ENCODE results near the gene FHL2.

FHL2 gene

DNA sequence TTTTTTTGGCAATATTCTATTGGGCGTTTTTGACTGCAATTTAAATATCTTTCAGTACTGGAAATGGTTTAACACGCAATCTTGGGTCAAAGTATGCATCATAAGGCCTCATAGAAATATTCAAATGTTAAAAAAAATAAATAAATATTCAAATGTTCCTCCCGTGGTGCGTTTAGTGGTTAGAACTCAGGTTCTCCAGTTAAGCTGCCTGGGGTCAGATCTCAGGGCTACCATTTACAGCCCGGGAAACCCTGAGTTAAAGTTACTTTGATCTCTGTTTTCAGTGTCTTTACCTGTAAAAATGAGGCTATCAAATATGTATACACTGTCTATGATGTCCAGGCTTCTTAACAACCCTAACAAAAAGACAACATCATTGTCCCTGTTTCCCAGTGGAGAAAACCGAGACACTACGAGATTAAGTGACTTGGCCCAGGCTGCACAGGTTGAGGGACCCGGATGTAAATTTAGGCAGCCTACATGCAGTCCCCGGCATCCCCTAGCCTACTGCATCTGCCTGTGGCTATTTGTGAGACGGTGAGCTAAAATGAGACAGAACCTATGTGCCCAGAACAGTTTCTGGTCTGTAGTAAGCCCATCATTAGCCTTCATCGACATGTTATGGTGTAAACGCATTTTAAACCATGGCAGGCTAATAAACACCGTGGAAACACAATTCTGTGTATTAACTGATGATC lies 1.7 kb downstream of the FHL2 start:
- DNase-seq (ENCODE audit: low read depth) = no peak

GRCh38 chr2:105396254-105397024 lies 2.4 kb downstream of the FHL2 start:
- no peak for DNase-seq (ENCODE audit: low read depth)

- no peak for DNase-seq (ENCODE audit: low read depth)
These were observed 3.2 kb downstream of the FHL2 start for GRCh38 chr2:105395691-105396090.

DNA sequence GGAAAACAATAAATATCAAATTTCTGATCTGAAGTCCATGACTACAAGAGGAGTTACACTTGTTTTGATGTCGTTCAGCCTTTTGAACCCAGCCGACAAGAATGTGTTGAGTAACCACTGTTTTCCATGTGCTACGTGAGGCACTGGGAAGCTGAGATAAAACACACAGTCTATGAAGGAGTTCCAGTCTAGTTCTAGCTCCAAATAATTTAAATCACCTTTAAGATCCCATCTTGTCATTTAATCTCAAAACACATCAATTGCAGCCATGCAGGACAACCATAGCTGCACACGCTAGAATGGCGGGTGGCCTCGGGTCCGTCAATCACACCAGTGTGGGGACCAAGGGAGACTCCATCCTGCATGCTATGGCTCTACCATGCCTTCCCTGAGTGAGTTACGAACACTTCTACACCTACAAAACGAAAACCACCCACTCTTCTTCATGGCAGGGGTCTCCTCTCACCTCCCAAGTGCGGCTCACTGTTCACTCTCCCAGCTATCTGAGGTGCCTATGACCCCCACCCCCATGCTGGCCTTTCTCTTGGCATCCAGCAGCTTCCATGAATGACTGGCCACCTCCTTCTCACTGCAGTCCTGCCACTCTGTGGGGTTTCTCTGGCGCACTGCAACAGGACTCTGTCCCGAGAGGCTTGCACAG lies 3.8 kb downstream of the FHL2 start:
- DNase-seq (ENCODE audit: low read depth) = no peak

DNA sequence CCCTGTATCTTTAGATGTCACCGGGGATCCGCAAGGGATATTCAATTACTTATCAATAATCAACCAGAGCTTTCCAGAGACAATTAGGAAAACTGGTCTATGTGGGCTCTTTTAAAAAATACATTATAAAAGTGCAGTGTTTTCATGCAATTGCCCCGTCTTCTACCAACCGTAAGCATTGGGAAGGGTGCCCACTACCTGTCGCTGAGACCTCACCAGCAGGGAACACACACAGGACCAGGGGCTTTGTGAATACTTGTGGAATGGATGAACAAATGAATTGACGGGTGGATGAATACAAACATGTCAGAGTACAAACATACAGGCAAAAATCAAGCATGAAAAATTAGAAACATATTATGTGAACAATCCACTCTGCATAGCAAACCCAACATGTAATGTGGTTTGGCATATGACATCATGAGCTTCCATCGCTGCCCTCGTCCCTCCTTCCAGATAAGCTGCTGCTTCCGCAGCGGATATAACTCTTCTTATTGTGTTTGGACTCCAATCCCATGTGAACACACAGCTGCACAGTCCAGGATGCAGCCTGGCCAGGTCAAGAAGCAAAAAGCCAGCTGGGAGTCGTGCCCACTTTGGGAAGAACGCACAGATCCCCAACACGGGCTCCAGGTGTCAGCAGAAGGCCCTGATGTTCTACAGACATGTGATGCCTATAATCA lies 5.3 kb downstream of the FHL2 start:
- DNase-seq (ENCODE audit: low read depth) = no peak

GRCh38 chr2:105391763-105392662 lies 6.8 kb downstream of the FHL2 start:
- DNase-seq (ENCODE audit: low read depth) = no peak

- no peak for DNase-seq (ENCODE audit: low read depth)
These were observed 7.7 kb downstream of the FHL2 start for GRCh38 chr2:105391058-105391627.

GRCh38 chr2:105390454-105390853 lies 8.4 kb downstream of the FHL2 start:
- no peak for DNase-seq (ENCODE audit: low read depth)

DNA sequence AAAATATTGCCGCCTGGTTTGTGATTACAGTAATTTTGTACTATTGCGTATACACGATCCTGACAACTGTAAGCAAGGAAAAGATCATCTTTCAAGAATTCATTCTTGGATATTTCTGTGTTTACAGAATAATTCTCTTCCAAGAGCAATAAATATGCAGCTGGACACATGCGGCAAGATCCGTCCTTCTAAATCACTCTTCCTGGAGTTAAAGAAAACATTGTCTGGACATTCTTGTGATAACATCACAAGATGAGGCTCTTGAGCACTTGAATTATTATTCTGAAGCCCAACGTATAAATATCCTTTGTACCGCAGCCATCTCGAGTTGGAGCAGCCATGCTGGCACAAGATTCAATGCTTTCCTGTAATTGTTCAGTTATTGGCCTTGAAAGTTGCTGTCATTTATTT lies 9.9 kb downstream of the FHL2 start:
- DNase-seq (ENCODE audit: low read depth) = no peak

GRCh38 chr2:105387225-105387624 lies 11.6 kb downstream of the FHL2 start:
- no peak for DNase-seq (ENCODE audit: low read depth)

GRCh38 chr2:105385731-105386540 lies 12.9 kb downstream of the FHL2 start:
- DNase-seq (ENCODE audit: low read depth) = peak; percentile 65

DNA sequence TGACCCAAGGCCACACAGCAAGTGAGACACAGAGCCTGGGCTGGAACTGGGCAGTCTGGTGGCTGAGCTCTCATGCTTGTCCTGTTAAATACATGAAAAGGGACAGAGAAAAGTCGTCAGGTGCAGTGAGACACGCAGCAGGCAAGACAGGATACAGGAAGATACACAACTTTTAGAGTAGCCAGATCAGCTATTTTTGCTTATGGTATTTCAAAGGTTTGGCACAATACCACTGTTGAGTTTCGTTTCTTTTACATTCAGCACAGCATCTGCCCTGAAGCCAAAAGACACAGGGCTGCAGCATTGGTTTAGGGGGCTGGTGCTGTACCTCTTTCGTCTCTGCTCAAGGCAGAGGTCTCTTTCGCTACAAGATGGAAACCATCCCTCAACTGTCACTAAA lies 14.0 kb downstream of the FHL2 start:
- no peak for DNase-seq (ENCODE audit: low read depth)

DNA sequence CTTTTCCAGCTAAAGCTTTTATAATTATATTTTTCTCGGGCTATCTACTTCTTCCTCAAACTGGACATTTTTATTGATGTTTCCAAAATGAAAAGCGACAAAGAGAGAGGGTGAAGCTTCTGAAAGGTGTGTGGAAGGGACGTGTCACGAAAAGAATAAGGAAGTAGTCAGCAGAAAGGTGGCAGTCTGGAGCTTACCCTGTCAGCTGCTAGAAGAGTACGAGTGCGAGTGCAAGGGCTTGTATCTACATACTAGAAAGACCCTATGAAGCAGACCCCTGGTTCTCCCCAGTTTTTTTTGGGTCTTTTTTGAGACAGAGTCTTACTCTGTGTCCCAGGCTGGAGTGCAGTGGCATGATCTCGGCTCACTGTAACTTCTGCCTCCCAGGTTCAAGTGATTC lies 14.6 kb downstream of the FHL2 start:
- DNase-seq (ENCODE audit: low read depth) = no peak

DNA sequence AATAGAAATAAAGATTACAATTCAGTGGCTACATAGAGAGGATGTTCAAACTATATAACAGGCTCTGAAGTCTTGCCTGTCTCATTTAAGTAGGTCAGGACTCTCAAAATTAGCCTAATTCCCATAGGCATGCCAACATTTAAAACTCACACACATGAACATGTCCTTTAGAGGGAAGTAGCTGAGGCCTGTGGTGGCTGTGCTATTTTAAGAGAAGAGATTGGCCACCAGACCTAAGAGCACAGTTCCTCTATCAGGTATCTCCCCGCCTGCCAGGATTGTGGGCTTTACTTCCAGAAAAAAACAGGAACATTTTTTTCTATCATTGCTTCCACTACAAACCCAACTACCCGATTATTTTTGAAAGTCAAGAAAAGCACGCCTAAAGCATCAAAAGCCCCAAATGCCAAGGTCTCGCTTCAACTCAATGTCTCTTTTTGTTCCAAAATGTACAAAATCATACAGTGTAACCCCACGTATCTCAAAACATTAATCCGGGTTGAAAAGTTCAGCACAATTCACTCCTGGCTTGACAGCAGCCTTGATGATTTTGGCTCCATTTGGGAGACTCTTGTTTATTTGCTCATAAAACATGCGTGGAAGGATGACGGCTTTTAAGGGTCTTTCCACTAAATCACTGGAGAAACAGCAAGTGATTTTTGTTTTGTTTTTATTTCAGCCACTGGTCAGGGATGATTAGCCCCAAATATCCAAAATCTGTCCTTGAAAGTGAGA lies 15.3 kb downstream of the FHL2 start:
- no peak for DNase-seq (ENCODE audit: low read depth)

DNA sequence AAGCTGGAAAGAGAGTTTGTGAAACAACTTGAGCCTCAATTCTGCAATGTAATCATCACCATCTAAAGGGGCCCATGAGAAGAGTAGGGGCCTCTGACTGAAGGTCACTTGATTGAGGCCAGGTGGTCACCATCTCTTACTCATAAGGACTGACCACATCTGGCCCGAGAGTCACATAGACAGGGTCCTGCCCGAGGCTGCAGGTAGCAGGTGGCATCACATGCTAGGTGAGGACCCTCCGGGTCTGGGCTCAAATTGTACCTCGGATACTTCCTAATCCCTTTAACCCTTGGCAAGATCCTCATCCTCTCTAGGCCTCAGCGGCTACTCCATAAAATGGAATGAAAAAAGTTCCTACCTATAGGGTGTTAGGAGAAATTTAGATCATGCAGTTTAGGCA lies 16.7 kb downstream of the FHL2 start:
- no peak for DNase-seq (ENCODE audit: low read depth)

DNA sequence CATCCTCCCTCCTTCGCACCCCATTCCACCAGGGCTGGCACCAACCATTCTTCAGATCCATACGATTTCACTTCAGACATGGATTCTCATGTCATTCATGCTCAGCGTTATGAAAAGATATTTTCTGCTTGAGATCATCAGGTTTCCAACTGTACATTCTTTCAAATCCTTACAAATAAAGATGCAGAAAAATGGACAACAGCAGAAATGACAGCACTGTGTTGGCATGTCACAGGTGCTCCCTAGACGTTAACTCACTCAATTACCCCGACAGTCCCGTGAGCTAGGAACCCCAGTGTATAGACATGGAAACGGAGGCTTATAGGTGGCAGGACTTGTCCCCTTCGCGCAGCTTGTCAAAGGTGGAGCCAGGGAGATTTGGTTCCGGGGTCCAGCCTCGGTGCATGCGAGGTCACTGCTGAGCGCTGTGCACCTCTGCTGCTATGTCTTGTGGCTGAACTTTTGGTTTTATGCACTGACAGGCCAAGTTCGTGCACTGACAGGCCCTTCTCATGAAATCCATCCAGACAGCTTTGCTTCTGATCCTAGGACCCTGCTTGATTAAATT lies 17.7 kb downstream of the FHL2 start:
- no peak for DNase-seq (ENCODE audit: low read depth)

DNA sequence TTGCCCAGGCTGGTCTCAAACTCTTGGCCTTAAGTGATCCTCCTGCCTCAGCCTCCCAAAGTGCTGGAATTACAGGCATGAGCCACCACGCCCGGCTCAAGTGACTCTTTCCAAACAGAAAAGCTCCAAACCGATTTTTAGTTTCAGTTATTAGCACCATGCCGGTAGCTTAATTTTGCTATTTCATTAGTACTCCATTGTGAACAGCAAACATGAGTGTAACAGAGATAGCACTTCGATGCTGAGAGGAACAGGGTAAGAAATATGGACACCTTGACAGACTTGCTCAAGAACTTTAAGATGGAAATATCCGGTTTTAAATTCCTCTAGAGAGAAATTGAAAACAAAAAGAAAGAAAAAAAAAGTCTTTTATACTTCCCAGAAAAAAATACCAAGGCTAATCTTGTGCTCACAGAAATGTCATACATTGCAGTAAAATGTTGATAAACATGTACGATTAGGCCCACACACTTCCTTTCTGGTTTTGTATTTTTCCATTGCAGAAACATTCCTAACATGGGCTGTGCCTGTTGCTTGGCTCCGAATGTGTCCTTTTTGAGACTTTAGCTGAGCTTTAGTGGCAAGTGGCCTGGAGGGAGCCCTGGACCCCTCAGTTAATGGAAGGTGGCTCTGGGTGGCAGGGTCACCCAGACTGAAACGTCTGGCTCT lies 18.3 kb downstream of the FHL2 start:
- no peak for DNase-seq (ENCODE audit: low read depth)

DNA sequence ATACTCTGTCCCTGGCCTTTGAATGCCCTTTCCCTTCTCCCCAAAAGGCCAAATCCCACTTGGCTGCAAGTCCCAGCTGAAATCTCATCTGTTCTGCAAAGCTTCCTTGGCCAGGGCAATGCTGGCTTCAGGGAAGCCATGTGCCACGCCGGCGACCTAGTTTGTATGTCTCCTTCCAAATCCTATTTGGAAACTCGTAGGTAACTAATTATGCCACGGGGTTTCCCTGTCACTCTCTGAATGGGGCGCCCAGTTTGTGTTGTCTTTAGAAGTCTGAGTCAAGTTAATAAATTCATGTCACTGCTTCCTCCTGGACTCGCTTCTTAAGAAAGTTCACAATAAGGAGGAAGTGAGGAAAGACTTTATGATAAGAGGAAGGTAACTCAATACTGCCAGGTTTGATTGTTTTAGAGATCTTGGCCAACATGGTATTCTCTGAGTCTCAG lies 19.1 kb downstream of the FHL2 start:
- DNase-seq (ENCODE audit: low read depth) = no peak

DNA sequence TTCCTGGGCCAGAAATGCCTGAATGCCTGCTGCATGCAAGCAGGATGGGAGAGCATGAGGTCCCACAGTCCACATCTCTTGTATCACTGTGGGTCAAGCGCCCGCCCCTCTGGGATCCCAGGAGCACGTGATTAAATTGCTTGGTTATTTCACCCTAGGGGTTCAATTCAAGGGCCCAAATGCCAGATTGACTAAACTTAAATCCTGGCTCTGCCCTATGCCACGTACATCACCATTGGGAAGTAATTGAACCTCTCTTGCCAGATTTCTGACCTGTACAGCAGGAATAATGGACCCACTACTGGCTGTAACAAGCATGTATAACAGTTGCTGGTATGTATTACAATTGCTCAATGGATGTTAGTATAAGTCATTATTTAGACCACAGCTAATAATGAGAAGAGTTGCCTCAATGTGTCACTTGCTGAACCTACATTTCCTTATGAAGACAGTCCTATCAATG lies 19.9 kb downstream of the FHL2 start:
- no peak for DNase-seq (ENCODE audit: low read depth)

Measured in CMK (cell line).